Activated T-cell treated with anti-CD3 and anti-CD28 coated beads, Interleukin-2, amount 50 U/mL, for 24 hours (primary cell): ENCODE data around the gene TMEM101.
A peak's percentile ranks its signal among the peaks of the same experiment; 100 is the strongest.
"Not testable (repeated sequence)": the region's sequence is repeated elsewhere in the genome, so short reads cannot be mapped to it uniquely, and the experiment has no call there.

Source experiments
- DNase-seq: peaks from one replicate; pipeline ENCODE4 v3.0.0-alpha.2; 2020
- H3K27ac Mint-ChIP-seq: 2 replicates; pipeline ENCODE4 v1.8.0; 2020; ENCODE audit warnings: mild to moderate bottlenecking, mixed read lengths
- H3K27me3 Mint-ChIP-seq: 2 replicates; pipeline ENCODE4 v1.8.0; 2020; ENCODE audit warnings: mixed read lengths
- H3K36me3 Mint-ChIP-seq: 2 replicates; pipeline ENCODE4 v1.8.0; 2020; ENCODE audit warnings: low read depth, mixed read lengths
- H3K4me1 Mint-ChIP-seq: 2 replicates; pipeline ENCODE4 v1.8.0; 2020; ENCODE audit warnings: low read depth, mixed read lengths
- H3K4me3 Mint-ChIP-seq: 2 replicates; pipeline ENCODE4 v1.8.0; 2020; ENCODE audit warnings: mild to moderate bottlenecking, moderate library complexity, mixed read lengths
- H3K9me3 Mint-ChIP-seq: 2 replicates; pipeline ENCODE4 v1.8.0; 2020; ENCODE audit warnings: mixed read lengths

TMEM101 gene

DNA sequence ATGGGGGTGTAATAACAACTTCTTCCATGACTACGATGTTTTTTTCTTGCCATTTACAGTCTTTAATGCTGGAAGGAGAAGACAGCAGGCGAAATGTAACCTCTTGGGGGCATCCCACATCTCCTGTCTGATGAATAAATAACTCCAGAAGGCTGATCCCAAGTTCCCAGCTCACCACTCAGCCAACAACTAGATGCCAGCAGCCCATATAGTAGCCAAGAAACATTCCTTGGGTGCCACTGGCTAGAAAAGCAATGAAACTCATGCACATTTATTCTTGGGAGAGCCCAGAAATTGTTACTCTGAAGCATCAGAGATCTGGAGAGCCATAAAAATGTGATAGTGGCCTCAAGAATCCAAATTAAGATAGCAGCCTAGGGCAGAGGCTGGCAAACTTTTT, 22.7 kb upstream of the TMEM101 start:
- H3K27me3 Mint-ChIP-seq = no peaks in the 10 kb centered on the region
- H3K4me3 Mint-ChIP-seq = no peak overlapping the region
- H3K27ac Mint-ChIP-seq = no peak overlapping the region
- H3K9me3 Mint-ChIP-seq = no peaks in the 10 kb centered on the region
- peaks cover 16% of the 10 kb centered on the region for H3K4me1 Mint-ChIP-seq
- H3K36me3 Mint-ChIP-seq = peaks cover 72% of the 10 kb centered on the region
- no peak for DNase-seq

- not testable (repeated sequence) for H3K4me3 Mint-ChIP-seq, H3K27ac Mint-ChIP-seq, DNase-seq, H3K27me3 Mint-ChIP-seq, H3K4me1 Mint-ChIP-seq, H3K9me3 Mint-ChIP-seq
- peaks cover 78% of the 10 kb centered on the region for H3K36me3 Mint-ChIP-seq
Observed at GRCh38 chr17:44034688-44035087, 19.9 kb upstream of the TMEM101 start.

DNA sequence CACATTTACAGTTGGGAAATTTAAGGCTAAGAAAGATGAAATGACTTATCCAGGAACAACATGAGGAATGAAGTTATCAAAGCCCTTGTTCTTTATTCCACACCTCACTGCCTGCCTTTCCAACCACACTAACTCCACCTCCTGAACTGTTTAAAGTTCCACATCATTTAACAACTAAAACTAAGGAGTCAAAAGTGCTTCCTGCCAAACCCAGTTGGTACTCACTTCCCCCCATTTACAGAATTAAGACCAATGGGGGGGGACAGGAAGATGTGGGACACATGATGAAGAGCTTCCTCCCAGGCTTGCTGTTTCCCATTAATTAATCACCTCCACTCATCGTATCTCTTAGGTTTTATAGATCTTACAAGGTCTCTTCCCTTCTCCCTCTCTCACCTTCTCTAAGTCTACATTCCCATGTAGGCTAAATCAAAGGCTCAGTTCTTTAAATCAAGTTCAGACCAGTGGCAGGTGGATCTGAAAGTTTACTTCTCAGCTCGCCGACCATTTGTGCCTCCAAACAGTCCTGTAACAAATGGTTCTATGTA, 19.2 kb upstream of the TMEM101 start:
- peaks cover 6% of the 10 kb centered on the region for H3K4me1 Mint-ChIP-seq
- peak overlapping the region; percentile 2 for H3K27ac Mint-ChIP-seq
- no peak for DNase-seq
- no peaks in the 10 kb centered on the region for H3K27me3 Mint-ChIP-seq
- no peak overlapping the region for H3K4me3 Mint-ChIP-seq
- peaks cover 81% of the 10 kb centered on the region for H3K36me3 Mint-ChIP-seq
- H3K9me3 Mint-ChIP-seq = no peaks in the 10 kb centered on the region

DNA sequence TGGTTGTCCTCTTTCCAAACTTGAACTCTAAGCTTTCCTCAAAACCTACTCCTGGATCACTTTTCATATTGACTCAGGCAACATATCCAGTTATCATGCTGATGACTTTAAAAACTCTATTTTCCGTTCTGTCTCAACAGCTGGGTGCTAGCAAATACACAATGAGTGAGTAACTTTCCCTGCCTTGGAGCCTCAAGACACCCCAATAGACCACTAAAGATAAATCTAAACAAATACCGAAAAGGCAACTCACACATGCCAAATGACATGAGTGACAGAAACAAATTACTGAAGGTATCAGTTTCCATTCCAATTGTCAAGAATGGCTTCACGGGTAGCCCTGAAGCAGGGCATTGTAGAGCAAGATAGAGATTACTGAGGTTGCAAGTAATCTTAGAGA, 15.7 kb upstream of the TMEM101 start:
- H3K27me3 Mint-ChIP-seq = no peaks in the 10 kb centered on the region
- H3K36me3 Mint-ChIP-seq = peaks cover 64% of the 10 kb centered on the region
- no peak overlapping the region for H3K27ac Mint-ChIP-seq
- H3K4me1 Mint-ChIP-seq = peaks cover 6% of the 10 kb centered on the region
- no peaks in the 10 kb centered on the region for H3K9me3 Mint-ChIP-seq
- H3K4me3 Mint-ChIP-seq = no peak overlapping the region
- no peak for DNase-seq

GRCh38 chr17:44029736-44030135, 15.0 kb upstream of the TMEM101 start:
- Mint-ChIP-seq H3K4me3 (no peak overlapping the region), H3K27ac (peak overlapping the region; percentile 1), H3K9me3 (no peaks in the 10 kb centered on the region), H3K4me1 (peaks cover 6% of the 10 kb centered on the region), H3K36me3 (peaks cover 67% of the 10 kb centered on the region), H3K27me3 (no peaks in the 10 kb centered on the region)
- no peak for DNase-seq

DNA sequence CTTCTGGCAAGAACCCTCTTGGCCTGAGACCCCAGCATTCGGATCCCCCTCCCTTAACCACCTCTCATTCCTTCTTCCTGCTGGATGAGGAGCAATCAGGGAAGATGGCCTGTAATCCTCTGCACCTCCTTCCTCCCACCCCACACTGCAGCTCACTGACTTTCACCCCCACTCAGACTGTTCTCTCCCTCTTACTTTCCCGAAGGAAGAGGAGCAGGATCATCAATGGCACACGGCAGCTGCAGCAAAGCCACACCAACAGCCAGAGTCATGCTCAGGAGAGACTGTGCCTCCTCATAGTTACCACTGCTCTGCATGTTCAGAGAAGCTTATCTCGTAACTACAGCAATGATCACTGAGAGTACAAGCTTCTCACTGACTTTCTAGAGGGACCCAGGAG, 10.1 kb upstream of the TMEM101 start:
- no peak for DNase-seq
- Mint-ChIP-seq H3K9me3 (no peaks in the 10 kb centered on the region), H3K4me1 (peaks cover 2% of the 10 kb centered on the region), H3K36me3 (peaks cover 59% of the 10 kb centered on the region), H3K4me3 (no peak overlapping the region), H3K27ac (no peak overlapping the region), H3K27me3 (no peaks in the 10 kb centered on the region)

DNA sequence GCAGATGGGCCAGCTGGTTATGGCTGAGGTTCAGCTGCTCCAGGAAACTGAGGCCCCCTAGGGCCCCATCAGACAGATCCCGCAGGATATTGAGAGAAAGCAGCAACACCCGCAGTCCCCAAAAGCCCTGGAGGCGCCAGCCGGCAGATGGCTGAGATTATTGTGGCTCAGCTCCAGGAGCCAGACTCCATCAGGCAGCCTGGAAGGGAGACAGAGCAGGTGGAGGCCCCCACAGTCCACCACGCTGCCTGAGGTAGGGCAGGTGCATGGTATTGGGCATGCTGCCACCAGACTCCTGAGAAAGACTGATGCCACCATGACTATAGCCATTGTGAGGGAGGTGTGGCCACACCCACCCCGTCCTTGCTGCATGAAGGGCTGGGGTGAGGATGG, 9.5 kb upstream of the TMEM101 start:
- H3K4me3 Mint-ChIP-seq = no peak overlapping the region
- H3K36me3 Mint-ChIP-seq = peaks cover 54% of the 10 kb centered on the region
- DNase-seq = no peak
- peak overlapping the region; percentile 50 for H3K27ac Mint-ChIP-seq
- no peaks in the 10 kb centered on the region for H3K4me1 Mint-ChIP-seq
- H3K27me3 Mint-ChIP-seq = no peaks in the 10 kb centered on the region
- no peaks in the 10 kb centered on the region for H3K9me3 Mint-ChIP-seq

GRCh38 chr17:44023545-44024270, 8.9 kb upstream of the TMEM101 start:
- no peak overlapping the region for H3K4me3 Mint-ChIP-seq
- peak overlapping the region; percentile 50 for H3K27ac Mint-ChIP-seq
- no peak for DNase-seq
- H3K36me3 Mint-ChIP-seq = peaks cover 49% of the 10 kb centered on the region
- H3K27me3 Mint-ChIP-seq = no peaks in the 10 kb centered on the region
- H3K9me3 Mint-ChIP-seq = no peaks in the 10 kb centered on the region
- H3K4me1 Mint-ChIP-seq = no peaks in the 10 kb centered on the region

DNA sequence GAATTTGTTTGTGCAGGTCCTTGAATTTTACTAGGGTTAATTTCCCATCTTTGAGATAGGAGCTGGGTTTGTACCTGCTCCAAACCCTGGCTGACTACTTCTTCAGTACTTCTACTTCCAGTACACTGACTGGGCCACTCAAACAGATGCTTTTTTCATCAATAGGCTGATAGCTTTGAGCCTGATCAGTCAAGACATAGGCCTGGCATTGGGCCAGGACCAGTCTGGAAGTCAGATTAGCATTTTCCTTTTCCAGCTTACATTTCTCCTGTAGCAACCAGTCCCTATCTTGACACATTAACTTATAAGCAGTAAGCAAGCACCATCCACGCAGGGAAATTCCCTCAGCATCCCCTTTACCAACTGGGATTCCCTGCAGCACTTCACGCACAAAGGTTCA, 7.5 kb upstream of the TMEM101 start:
- Mint-ChIP-seq H3K27me3 (no peaks in the 10 kb centered on the region), H3K9me3 (no peaks in the 10 kb centered on the region), H3K4me3 (no peak overlapping the region), H3K27ac (no peak overlapping the region), H3K36me3 (peaks cover 43% of the 10 kb centered on the region), H3K4me1 (no peaks in the 10 kb centered on the region)
- DNase-seq = no peak

DNA sequence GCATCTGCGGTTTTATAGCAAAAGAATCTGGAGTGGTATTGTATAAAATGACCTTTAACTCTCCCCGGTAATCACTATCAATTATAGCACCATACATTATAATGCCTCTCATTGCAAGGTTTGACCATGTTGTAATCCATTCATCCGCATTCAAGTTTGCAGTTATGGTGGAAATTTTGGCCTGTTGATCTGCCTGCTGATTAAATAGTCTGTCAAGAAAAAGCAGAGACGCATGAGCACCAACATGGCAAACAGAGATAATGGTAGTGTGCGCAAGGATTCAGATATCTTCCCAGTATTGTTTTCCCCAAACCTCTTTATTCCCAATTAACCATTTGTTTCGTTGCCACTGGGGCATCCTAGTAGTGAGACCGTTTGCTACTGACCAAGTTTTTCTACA, 6.5 kb upstream of the TMEM101 start:
- H3K36me3 Mint-ChIP-seq = peaks cover 38% of the 10 kb centered on the region
- H3K27me3 Mint-ChIP-seq = not testable (repeated sequence)

DNA sequence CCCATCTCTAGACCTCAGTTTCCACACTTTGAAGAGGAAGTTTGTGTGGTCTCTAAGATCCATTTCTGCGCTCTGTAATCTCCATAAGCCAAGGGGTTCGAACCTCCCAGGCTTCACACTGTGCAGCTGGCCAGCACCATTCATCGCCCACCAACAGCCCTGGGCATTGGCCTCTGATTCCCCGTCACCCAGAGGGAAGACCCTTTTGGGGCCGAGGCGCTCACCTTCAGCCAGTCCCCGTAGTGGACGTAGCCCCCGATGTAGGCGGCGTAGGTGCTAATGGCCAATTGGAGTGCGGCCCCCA, 678 bp downstream of the TMEM101 start:
- peaks cover 35% of the 10 kb centered on the region for H3K36me3 Mint-ChIP-seq
- DNase-seq = no peak
- H3K9me3 Mint-ChIP-seq = no peaks in the 10 kb centered on the region
- peak overlapping the region; percentile 97 for H3K27ac Mint-ChIP-seq
- H3K4me3 Mint-ChIP-seq = peak overlapping the region; percentile 100
- peaks cover 18% of the 10 kb centered on the region for H3K4me1 Mint-ChIP-seq
- H3K27me3 Mint-ChIP-seq = no peaks in the 10 kb centered on the region

More for the DNA sequence above, 6.5 kb upstream of the TMEM101 start:
- H3K9me3 Mint-ChIP-seq, H3K27ac Mint-ChIP-seq, H3K4me1 Mint-ChIP-seq, H3K4me3 Mint-ChIP-seq, DNase-seq: not testable (repeated sequence)

- Mint-ChIP-seq H3K4me3 (peak overlapping the region; percentile 100), H3K27ac (no peak overlapping the region), H3K9me3 (no peaks in the 10 kb centered on the region), H3K4me1 (peaks cover 28% of the 10 kb centered on the region), H3K27me3 (peaks cover 5% of the 10 kb centered on the region), H3K36me3 (peaks cover 35% of the 10 kb centered on the region)
- no peak for DNase-seq
Observed at GRCh38 chr17:44012874-44013273, 1.9 kb downstream of the TMEM101 start.

DNA sequence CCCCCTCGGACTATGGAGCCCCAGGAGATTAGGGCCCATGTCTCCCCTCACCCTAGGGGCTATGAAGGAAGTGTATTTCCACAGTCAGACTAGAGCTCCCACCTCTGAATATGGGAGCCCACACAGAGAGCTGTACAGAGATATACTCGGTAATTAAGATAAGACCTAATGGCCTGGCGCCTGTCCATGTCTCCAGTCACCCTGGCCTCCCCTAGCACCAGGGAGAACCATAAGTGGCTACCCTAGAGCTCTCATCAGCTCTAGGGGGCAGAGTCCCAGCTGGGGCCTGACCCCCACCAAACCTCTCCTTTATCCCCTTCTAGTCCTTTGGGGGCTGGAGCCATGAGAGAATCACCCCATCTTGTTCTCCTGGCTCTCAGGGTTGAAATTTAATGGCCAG, 2.4 kb downstream of the TMEM101 start:
- no peak overlapping the region for H3K4me3 Mint-ChIP-seq
- no peak for DNase-seq
- peaks cover 7% of the 10 kb centered on the region for H3K27me3 Mint-ChIP-seq
- H3K9me3 Mint-ChIP-seq = no peaks in the 10 kb centered on the region
- H3K4me1 Mint-ChIP-seq = peaks cover 32% of the 10 kb centered on the region
- H3K36me3 Mint-ChIP-seq = peaks cover 35% of the 10 kb centered on the region
- H3K27ac Mint-ChIP-seq = peak overlapping the region; percentile 29

GRCh38 chr17:44011876-44012275, 2.9 kb downstream of the TMEM101 start:
- Mint-ChIP-seq H3K36me3 (peaks cover 35% of the 10 kb centered on the region), H3K4me3 (no peak overlapping the region), H3K4me1 (peaks cover 35% of the 10 kb centered on the region), H3K27me3 (peaks cover 7% of the 10 kb centered on the region), H3K27ac (no peak overlapping the region), H3K9me3 (no peaks in the 10 kb centered on the region)
- no peak for DNase-seq

- DNase-seq = no peak
- Mint-ChIP-seq H3K27me3 (peaks cover 12% of the 10 kb centered on the region), H3K9me3 (no peaks in the 10 kb centered on the region), H3K27ac (no peak overlapping the region), H3K36me3 (peaks cover 35% of the 10 kb centered on the region), H3K4me3 (no peak overlapping the region), H3K4me1 (peaks cover 40% of the 10 kb centered on the region)
Observed at GRCh38 chr17:44010966-44011647, 3.7 kb downstream of the TMEM101 start.
